ENCODE measurements around the gene PAX3.

DNA sequence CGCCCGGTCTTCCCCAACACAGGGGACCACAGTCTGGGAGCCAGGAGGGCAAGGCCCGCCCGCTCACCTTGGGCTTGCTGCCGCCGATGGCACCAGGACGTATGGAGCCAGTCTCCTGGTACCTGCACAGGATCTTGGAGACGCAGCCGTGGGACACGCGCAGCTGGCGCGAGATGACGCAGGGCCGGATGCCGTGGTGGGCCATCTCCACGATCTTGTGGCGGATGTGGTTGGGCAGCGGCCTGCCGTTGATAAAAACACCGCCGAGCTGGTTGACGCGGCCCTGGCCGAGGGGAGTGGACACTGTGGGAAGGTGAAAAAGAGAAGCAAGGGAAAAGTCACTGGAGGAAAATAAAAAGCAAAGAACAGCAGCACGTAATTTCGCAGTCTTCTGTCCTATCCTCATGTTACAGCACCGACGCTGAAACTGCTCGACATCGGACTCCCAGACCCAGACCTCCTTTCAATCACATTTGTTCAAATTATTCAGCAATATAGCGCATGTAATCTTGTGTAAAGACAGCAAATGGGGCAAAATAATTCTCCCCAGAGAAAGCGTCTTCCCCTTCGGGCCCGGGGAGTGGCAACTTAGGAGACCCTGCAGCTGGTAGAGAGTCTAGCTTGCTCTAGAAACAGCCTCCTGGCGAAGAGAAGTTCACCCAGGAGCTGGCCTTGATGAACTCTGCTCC is 1.7 kb downstream of the PAX3 start:
- TF ChIP-seq, protein P1, sequence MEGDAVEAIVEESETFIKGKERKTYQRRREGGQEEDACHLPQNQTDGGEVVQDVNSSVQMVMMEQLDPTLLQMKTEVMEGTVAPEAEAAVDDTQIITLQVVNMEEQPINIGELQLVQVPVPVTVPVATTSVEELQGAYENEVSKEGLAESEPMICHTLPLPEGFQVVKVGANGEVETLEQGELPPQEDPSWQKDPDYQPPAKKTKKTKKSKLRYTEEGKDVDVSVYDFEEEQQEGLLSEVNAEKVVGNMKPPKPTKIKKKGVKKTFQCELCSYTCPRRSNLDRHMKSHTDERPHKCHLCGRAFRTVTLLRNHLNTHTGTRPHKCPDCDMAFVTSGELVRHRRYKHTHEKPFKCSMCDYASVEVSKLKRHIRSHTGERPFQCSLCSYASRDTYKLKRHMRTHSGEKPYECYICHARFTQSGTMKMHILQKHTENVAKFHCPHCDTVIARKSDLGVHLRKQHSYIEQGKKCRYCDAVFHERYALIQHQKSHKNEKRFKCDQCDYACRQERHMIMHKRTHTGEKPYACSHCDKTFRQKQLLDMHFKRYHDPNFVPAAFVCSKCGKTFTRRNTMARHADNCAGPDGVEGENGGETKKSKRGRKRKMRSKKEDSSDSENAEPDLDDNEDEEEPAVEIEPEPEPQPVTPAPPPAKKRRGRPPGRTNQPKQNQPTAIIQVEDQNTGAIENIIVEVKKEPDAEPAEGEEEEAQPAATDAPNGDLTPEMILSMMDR (IDR thresholded peaks at IDR 0.05), result no peak
- peak; percentile 89 for TF ChIP-seq EZH2 (IDR thresholded peaks at IDR 0.05)

Measured in neural progenitor cell (in vitro differentiated cells).